HG03520 (cell line): ENCODE data around the gene GLOD4.
A peak's percentile ranks its signal among the peaks of the same experiment; 100 is the strongest.
"Not testable (repeated sequence)": the region's sequence is repeated elsewhere in the genome, so short reads cannot be mapped to it uniquely, and the experiment has no call there.

Experiments used
- ATAC-seq: cut with Tn5 transposase; IDR thresholded peaks from one replicate; pipeline ENCODE4 v1.9.1; 2021; ENCODE audit warnings: mild to moderate bottlenecking, moderate library complexity; ENCODE audit not compliant: unreplicated experiment

The GLOD4 gene

GRCh38 chr17:784143-784542 is 2.1 kb upstream of the GLOD4 start:
- ATAC-seq, result no peak

- ATAC-seq, result no peak
Observed at GRCh38 chr17:778096-778495, 4.0 kb downstream of the GLOD4 start.

GRCh38 chr17:774313-774584 is 7.8 kb downstream of the GLOD4 start:
- no peak for ATAC-seq

- no peak for ATAC-seq
Observed at GRCh38 chr17:773467-774312, 8.4 kb downstream of the GLOD4 start.

GRCh38 chr17:773016-773415 is 9.1 kb downstream of the GLOD4 start:
- no peak for ATAC-seq

- no peak for ATAC-seq
Observed at GRCh38 chr17:767076-767475, 15.0 kb downstream of the GLOD4 start.

- ATAC-seq, result no peak
Observed at GRCh38 chr17:760371-760770, 21.7 kb downstream of the GLOD4 start.

- ATAC-seq, result no peak
Observed at GRCh38 chr17:759964-760363, 22.1 kb downstream of the GLOD4 start.

- ATAC-seq, result not testable (repeated sequence)
Observed at GRCh38 chr17:756010-756567, 26.0 kb downstream of the GLOD4 start.

GRCh38 chr17:755319-755961 is 26.6 kb downstream of the GLOD4 start:
- not testable (repeated sequence) for ATAC-seq

GRCh38 chr17:753418-753817 is 28.7 kb downstream of the GLOD4 start:
- no peak for ATAC-seq

GRCh38 chr17:752620-753219 is 29.4 kb downstream of the GLOD4 start:
- ATAC-seq, result no peak

GRCh38 chr17:752002-752619 is 30.0 kb downstream of the GLOD4 start, which contains the start of gene GEMIN4:
Gene GEMIN4 (minus strand): TSS chr17:752264. CDS start chr17:752142, 122 bp downstream.
- peak; percentile 76 for ATAC-seq

- ATAC-seq, result peak; percentile 23
Observed at GRCh38 chr17:751269-752001, 30.6 kb downstream of the GLOD4 start.

- no peak for ATAC-seq
Observed at GRCh38 chr17:750431-751037, 31.5 kb downstream of the GLOD4 start.

- not testable (repeated sequence) for ATAC-seq
Observed at GRCh38 chr17:749359-749758, 32.7 kb downstream of the GLOD4 start.

GRCh38 chr17:748604-749003 is 33.5 kb downstream of the GLOD4 start:
- not testable (repeated sequence) for ATAC-seq

- ATAC-seq, result no peak
Observed at GRCh38 chr17:746783-747629, 35.1 kb downstream of the GLOD4 start.

- no peak for ATAC-seq
Observed at GRCh38 chr17:746181-746580, 35.9 kb downstream of the GLOD4 start.
